Measurements from ENCODE around the gene IL16. TPM values are rescaled to one million over a fixed set of nuclear protein-coding genes. Genes with fewer than 3 reads are reported as not detected.
A peak's percentile ranks its signal among the peaks of the same experiment; 100 is the strongest.

Gene IL16
- total RNA-seq, 1 donor from 2014 or later, result 0.12 TPM

- no peak for TF ChIP-seq CTCF (conservative IDR thresholded peaks at IDR 0.05; ENCODE audit: low read depth, low read length)
- no peak overlapping the region for H3K4me3 ChIP-seq (ENCODE audit: low read depth, low read length)
- no peak for DNase-seq (ENCODE audit: low read depth)
Observed at GRCh38 chr15:81259760-81260298, 63.1 kb downstream of the IL16 start.

GRCh38 chr15:81261172-81261811 lies 64.6 kb downstream of the IL16 start:
- TF ChIP-seq CTCF (conservative IDR thresholded peaks at IDR 0.05; ENCODE audit: low read depth, low read length), result no peak
- H3K4me3 ChIP-seq (ENCODE audit: low read depth, low read length), result no peak overlapping the region
- DNase-seq (ENCODE audit: low read depth), result no peak

- TF ChIP-seq CTCF (conservative IDR thresholded peaks at IDR 0.05; ENCODE audit: low read depth, low read length), result no peak
- no peak overlapping the region for H3K4me3 ChIP-seq (ENCODE audit: low read depth, low read length)
- peak; percentile 47 for DNase-seq (ENCODE audit: low read depth)
Observed at GRCh38 chr15:81263477-81263876, 66.8 kb downstream of the IL16 start.

- DNase-seq (ENCODE audit: low read depth), result no peak
- TF ChIP-seq CTCF (conservative IDR thresholded peaks at IDR 0.05; ENCODE audit: low read depth, low read length), result no peak
- H3K4me3 ChIP-seq (ENCODE audit: low read depth, low read length), result no peak overlapping the region
Observed at GRCh38 chr15:81264072-81264857, 67.6 kb downstream of the IL16 start.

GRCh38 chr15:81265256-81265943 lies 68.7 kb downstream of the IL16 start:
- TF ChIP-seq CTCF (conservative IDR thresholded peaks at IDR 0.05; ENCODE audit: low read depth, low read length), result no peak
- DNase-seq (ENCODE audit: low read depth), result no peak
- no peak overlapping the region for H3K4me3 ChIP-seq (ENCODE audit: low read depth, low read length)

- no peak overlapping the region for H3K4me3 ChIP-seq (ENCODE audit: low read depth, low read length)
- TF ChIP-seq CTCF (conservative IDR thresholded peaks at IDR 0.05; ENCODE audit: low read depth, low read length), result peak; percentile 95
- no peak for DNase-seq (ENCODE audit: low read depth)
Observed at GRCh38 chr15:81265944-81266775, 69.5 kb downstream of the IL16 start.

All from epithelial cell of proximal tubule (primary cell).